ENCODE results near the gene ADAMTSL1.

ADAMTSL1 gene

DNA sequence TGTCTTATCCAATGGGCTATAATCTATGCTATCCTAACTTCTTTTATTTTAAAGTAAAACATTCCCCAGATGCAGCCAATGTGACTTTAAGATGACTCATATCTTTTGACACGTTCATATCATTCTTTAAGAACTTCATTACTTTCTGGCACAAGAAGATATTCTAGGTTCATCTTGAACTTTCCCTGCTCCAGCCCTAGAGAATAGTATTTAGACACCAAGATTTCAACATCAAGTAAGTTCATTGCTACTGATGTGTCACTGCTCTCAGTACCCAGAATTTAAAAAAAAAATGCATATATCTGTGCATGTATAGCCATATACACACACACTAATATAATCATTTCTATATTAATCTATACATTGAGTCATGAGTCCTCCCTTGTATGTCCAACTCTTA lies 383.8 kb downstream of the ADAMTSL1 start:
- ATAC-seq (ENCODE audit: insufficient read depth, low read depth) = no peak
- DNase-seq = no peak
- TF ChIP-seq CTCF (IDR thresholded peaks at IDR 0.05; ENCODE audit: borderline replicate concordance, extremely low read depth, low read length, poor library complexity, severe bottlenecking) (no peak), EZH2 (IDR thresholded peaks at IDR 0.05; ENCODE audit: borderline replicate concordance, low read depth, low read length, severe bottlenecking) (no peak)
- H3K27ac ChIP-seq (ENCODE audit: low read length) = no peak overlapping the region
- H3K4me1 ChIP-seq (ENCODE audit: insufficient read depth, low read length) = no peaks in the 10 kb centered on the region
- H2AFZ ChIP-seq (ENCODE audit: low read depth, low read length) = no peak overlapping the region
- no peak overlapping the region for H3K9ac ChIP-seq (ENCODE audit: low read depth, low read length)
- H3K4me2 ChIP-seq (ENCODE audit: insufficient read depth, low read length) = no peak overlapping the region
- H3K79me2 ChIP-seq (ENCODE audit: insufficient read depth, low read length) = no peaks in the 10 kb centered on the region
- H3K4me3 ChIP-seq (ENCODE audit: low read depth in 1 of 2, low read length in 2 of 2) = no peak overlapping the region
- H3K36me3 ChIP-seq (ENCODE audit: insufficient read depth, low read length) = no peaks in the 10 kb centered on the region
- no peaks in the 10 kb centered on the region for H3K27me3 ChIP-seq (ENCODE audit: insufficient read depth, low read length, poor library complexity)
- no peaks in the 10 kb centered on the region for H4K20me1 ChIP-seq (ENCODE audit: insufficient read depth, low read length)
- H3K9me3 ChIP-seq (ENCODE audit: insufficient read depth, low read length, severe bottlenecking) = no peaks in the 10 kb centered on the region

GRCh38 chr9:18861609-18862544 lies 387.9 kb downstream of the ADAMTSL1 start:
- no peak overlapping the region for H3K9ac ChIP-seq (ENCODE audit: low read depth, low read length)

GRCh38 chr9:18863791-18864190 lies 389.8 kb downstream of the ADAMTSL1 start:
- Histone ChIP-seq H3K27me3 (ENCODE audit: insufficient read depth, low read length, poor library complexity) (no peaks in the 10 kb centered on the region), H3K4me1 (ENCODE audit: insufficient read depth, low read length) (no peaks in the 10 kb centered on the region), H3K79me2 (ENCODE audit: insufficient read depth, low read length) (no peaks in the 10 kb centered on the region), H3K4me3 (ENCODE audit: low read depth in 1 of 2, low read length in 2 of 2) (no peak overlapping the region), H4K20me1 (ENCODE audit: insufficient read depth, low read length) (no peaks in the 10 kb centered on the region), H3K4me2 (ENCODE audit: insufficient read depth, low read length) (no peak overlapping the region), H2AFZ (ENCODE audit: low read depth, low read length) (no peak overlapping the region), H3K36me3 (ENCODE audit: insufficient read depth, low read length) (no peaks in the 10 kb centered on the region), H3K27ac (ENCODE audit: low read length) (no peak overlapping the region), H3K9me3 (ENCODE audit: insufficient read depth, low read length, severe bottlenecking) (no peaks in the 10 kb centered on the region), H3K9ac (ENCODE audit: low read depth, low read length) (no peak overlapping the region)
- DNase-seq (no peak), ATAC-seq (ENCODE audit: insufficient read depth, low read depth) (no peak)
- no peak for TF ChIP-seq CTCF (IDR thresholded peaks at IDR 0.05; ENCODE audit: borderline replicate concordance, extremely low read depth, low read length, poor library complexity, severe bottlenecking)
- no peak for TF ChIP-seq EZH2 (IDR thresholded peaks at IDR 0.05; ENCODE audit: borderline replicate concordance, low read depth, low read length, severe bottlenecking)

More at GRCh38 chr9:18861609-18862544, 387.9 kb downstream of the ADAMTSL1 start:
- Histone ChIP-seq H2AFZ (ENCODE audit: low read depth, low read length) (no peak overlapping the region), H3K4me2 (ENCODE audit: insufficient read depth, low read length) (no peak overlapping the region), H3K4me3 (ENCODE audit: low read depth in 1 of 2, low read length in 2 of 2) (no peak overlapping the region), H4K20me1 (ENCODE audit: insufficient read depth, low read length) (no peaks in the 10 kb centered on the region), H3K27ac (ENCODE audit: low read length) (no peak overlapping the region), H3K27me3 (ENCODE audit: insufficient read depth, low read length, poor library complexity) (no peaks in the 10 kb centered on the region), H3K4me1 (ENCODE audit: insufficient read depth, low read length) (no peaks in the 10 kb centered on the region), H3K79me2 (ENCODE audit: insufficient read depth, low read length) (no peaks in the 10 kb centered on the region), H3K9me3 (ENCODE audit: insufficient read depth, low read length, severe bottlenecking) (no peaks in the 10 kb centered on the region), H3K36me3 (ENCODE audit: insufficient read depth, low read length) (no peaks in the 10 kb centered on the region)
- ATAC-seq (ENCODE audit: insufficient read depth, low read depth) (no peak), DNase-seq (no peak)
- no peak for TF ChIP-seq CTCF (IDR thresholded peaks at IDR 0.05; ENCODE audit: borderline replicate concordance, extremely low read depth, low read length, poor library complexity, severe bottlenecking)
- no peak for TF ChIP-seq EZH2 (IDR thresholded peaks at IDR 0.05; ENCODE audit: borderline replicate concordance, low read depth, low read length, severe bottlenecking)

Measured in DND-41 (cell line).